NCI-H1048 (cell line): Measurements from ENCODE around the gene CENPA.

ENCODE experiments used
- DNase-seq: peaks from one replicate; lab custom pipeline; 2025; lab: John Stamatoyannopoulos, UW

The CENPA gene

GRCh38 chr2:26763019-26763418 lies 22.8 kb upstream of the CENPA start:
- no peak for DNase-seq

DNA sequence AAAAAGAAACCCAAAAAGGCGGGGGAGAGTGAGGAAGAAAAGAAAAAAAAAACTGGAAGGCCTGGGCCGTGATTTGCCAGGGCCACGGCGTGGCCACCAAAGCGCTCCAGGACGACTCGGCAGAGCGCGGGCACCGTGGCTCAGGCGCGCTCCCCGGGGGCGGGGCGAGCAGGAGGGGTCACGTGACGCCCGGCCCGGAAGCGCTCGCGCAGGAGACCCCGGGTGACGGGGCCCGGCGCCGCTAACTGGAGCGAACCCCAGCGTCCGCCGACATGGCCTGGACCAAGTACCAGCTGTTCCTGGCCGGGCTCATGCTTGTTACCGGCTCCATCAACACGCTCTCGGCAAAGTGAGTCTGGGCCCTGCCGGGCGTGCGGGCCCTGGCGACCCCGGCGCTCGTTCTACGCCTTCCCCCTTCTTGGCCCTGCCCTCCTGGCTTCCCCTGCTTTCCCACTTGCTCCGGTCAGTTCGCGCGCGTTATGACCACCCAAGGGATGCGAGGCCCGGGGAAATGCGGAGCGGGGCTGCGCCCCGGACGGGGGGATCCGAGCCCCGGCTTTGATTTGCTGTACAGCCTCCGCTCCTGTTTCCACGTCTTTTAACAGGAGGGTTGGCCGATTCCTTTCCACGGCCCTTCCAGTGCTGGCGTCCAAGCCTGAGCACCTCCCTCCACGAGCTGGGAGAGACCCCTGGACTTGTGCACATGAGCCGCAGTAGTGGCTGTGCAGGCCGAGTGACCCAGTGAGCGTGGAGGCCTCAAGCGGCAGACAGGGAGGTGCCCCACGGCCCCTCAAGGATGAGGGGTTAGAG lies 21.6 kb upstream of the CENPA start, which contains the start of gene SLC35F6:
Gene SLC35F6 (plus strand): TSS at position 207 of the 810 bp plus-strand sequence. CDS start 66 bp downstream, at position 273.
- peak; percentile 63 for DNase-seq

- DNase-seq = no peak
These were observed 20.9 kb upstream of the CENPA start for GRCh38 chr2:26764906-26765305.

GRCh38 chr2:26765475-26766200 lies 20.2 kb upstream of the CENPA start:
- DNase-seq = no peak

GRCh38 chr2:26767129-26767528 lies 18.7 kb upstream of the CENPA start:
- no peak for DNase-seq

GRCh38 chr2:26767894-26768487 lies 17.9 kb upstream of the CENPA start:
- DNase-seq = no peak

DNA sequence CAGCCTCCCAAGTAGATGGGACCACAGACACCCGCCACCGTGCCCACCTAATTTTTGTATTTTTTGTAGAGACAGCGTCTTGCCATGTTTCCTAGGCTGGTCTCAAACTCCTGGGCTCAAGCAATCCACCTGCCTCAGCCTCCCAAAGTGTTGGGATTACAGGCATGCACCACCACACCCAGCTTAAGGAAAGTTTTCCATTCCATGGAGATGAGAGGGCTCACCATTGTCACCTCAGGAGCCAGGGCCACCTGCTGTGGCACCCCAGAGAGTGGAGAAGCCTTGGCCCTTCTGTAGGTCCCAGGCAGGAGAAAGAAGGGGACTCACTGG lies 17.1 kb upstream of the CENPA start:
- DNase-seq = no peak

- no peak for DNase-seq
These were observed 16.6 kb upstream of the CENPA start for GRCh38 chr2:26769089-26769761.

- no peak for DNase-seq
These were observed 14.8 kb upstream of the CENPA start for GRCh38 chr2:26770986-26771586.

GRCh38 chr2:26772064-26773001 lies 13.5 kb upstream of the CENPA start:
- no peak for DNase-seq

- DNase-seq = no peak
These were observed 9.6 kb upstream of the CENPA start for GRCh38 chr2:26776195-26776800.

- no peak for DNase-seq
These were observed 7.8 kb upstream of the CENPA start for GRCh38 chr2:26778098-26778497.

DNA sequence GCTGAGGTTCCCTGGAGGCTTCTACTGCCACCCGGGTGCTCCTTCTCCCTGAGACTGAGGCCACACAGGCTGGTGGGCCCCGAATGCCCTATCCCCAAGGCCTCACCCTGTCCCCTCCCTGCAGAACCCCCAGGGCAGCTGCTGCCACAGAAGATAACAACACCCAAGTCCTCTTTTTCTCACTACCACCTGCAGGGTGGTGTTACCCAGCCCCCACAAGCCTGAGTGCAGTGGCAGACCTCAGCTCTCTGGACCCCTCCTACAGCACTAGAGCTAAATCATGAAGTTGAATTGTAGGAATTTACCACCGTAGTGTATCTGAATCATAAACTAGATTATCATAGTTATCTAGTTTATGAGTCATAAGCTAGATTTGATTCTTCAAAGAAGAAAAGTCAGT lies 7.3 kb upstream of the CENPA start:
- no peak for DNase-seq

- DNase-seq = no peak
These were observed 5.6 kb upstream of the CENPA start for GRCh38 chr2:26780203-26780760.

DNA sequence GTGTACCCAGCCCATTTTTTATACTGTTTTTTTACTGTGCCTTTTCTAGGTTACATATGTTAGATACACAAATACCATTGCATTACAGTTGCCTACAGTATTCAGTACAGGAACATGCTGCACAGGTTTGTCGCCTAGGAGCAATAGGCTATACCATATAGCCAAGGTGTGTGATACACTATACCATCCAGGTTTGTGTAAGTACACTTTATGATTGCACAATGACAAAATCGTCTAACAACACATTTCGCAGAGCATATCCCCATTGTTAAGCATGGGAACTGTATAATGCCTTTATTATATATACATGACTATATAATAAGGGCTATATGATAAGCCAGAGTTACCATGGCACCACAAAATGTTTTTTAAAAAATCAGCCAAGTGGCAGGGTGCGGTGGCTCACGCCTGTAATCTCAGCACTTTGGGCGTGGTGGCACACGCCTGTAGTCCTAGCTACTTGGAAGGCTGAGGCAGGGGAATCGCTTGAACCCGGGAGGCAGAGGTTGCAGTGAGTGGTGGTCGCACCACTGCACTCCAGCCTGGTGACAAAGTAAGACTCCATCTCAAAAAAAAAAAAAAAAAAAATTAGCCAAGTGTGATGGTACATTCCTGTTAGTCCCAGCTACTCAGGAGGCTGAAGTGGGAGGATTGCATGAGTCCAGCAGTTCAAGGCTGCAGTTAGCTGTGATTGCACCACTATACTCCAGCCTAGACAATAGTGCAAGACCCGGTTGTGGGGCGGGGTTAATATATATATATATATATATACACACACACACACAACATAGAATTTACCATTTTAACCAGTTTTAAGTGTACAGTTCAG lies 2.8 kb upstream of the CENPA start:
- no peak for DNase-seq

- DNase-seq = no peak
These were observed 1.2 kb upstream of the CENPA start for GRCh38 chr2:26784570-26785234.

GRCh38 chr2:26786207-26787028 lies 562 bp downstream of the CENPA start:
- DNase-seq = no peak

- no peak for DNase-seq
These were observed 6.9 kb downstream of the CENPA start for GRCh38 chr2:26792720-26793119.
